GDM1 (cell line): ENCODE data around the gene POLR2M.

ENCODE experiments used
- DNase-seq: peaks from one replicate; lab custom pipeline; 2025; lab: John Stamatoyannopoulos, UW

POLR2M gene

DNA sequence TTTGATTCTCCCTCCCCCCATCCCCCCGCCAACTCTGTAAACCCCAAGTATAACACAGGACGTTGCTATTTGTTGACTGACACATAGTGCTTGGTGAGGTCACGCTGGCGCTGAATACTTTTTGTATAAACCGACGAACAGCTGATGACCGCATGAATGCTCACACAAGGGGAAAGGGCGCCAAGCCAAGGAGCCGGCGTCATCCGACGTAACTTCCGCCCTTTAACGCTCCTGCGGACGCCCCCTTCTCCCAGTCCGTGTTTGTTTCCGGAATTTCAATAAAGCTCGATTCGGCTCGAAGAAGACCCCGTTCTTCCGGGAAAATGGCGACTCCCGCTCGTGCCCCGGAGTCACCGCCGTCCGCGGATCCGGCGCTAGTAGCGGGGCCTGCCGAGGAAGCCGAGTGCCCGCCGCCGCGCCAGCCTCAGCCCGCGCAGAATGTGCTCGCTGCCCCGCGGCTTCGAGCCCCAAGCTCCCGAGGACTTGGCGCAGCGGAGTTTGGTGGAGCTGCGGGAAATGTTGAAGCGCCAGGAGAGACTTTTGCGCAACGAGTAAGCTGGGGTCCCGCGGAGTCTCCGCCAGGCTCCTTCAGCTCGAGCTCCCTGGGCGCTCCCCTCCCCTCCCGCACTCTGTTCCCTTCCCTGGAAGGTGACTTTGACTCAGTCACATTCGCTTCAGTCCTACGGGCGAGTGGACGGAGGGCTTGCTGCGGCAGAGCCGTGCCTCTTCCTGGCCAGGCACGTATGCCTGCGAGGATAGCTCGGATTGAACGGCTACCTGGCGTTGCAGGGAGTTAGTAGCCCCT is at the start of gene POLR2M:
TSS of gene POLR2M (plus strand) at position 310 of the 805 bp plus-strand sequence. CDS start at position 439, 129 bp downstream.
- DNase-seq, result peak; percentile 84

DNA sequence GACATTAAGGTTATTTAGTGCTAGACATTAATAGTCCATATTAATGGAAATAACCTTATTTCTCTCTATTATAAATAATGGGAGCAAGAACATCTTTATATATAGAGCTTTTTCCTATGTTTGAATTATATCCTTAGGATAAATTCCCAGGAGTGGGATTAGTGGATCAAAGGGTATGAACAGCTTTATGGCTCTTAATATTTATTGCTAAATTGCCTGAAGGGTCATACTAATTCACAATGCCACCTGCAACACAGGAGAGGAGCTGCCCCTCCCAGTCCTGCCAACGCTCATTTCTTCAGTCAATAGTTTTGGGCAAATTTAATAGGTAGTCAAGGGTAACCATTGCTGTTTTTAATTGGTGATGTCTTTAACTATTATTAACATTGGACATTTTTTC is 48.9 kb upstream of the POLR2M start:
- DNase-seq, result no peak

DNA sequence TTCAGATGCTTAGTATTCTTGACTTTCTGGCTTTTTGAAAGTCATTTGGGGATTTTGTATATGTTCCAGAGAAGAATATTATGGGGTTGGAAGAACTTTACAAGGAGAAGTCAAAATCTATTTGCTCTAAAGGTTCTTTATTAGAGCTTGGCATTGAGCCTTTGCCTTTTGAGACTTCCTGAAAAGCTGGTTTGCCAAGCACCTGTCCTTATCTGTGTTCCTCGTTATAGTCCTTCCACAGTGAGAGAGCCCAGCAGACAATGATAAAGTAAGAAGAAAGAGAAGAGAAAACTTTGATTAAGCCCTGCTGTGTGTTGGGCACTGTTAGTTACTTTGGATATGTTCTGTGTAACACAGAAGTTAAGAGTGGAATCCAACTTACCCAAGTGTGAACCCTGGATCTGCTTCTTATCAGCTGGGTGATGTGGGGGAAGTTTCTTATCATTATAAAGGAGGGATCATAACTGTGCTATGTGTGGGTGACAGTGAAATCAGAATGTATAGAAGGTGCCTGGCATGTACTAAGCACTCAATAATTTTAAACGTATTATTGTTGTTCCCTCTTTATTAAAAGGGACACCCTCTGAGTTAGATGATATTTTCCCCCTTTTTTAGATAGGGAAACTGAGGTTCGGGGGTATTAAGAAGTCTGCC is 44.3 kb upstream of the POLR2M start:
- DNase-seq, result no peak

DNA sequence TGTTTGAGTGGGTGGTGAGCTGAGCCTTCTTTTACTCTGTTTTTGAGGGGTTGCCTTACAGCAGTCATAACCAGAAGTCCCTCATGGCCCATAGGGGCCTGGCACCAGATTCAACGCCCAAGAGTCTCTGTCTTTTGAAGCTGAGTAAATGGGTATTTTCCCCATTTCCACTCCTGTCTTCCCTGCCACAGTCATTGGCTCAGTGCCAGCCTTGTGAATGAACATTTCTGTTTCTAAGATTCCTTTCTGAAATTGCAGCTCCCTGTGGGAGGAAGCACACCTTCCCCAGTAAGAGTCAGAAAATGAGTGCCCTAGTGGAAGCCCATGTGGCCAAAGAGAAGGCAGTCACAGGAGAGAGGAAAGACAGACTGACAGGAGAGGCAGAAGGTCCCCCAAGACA is 43.7 kb upstream of the POLR2M start:
- DNase-seq, result no peak

DNA sequence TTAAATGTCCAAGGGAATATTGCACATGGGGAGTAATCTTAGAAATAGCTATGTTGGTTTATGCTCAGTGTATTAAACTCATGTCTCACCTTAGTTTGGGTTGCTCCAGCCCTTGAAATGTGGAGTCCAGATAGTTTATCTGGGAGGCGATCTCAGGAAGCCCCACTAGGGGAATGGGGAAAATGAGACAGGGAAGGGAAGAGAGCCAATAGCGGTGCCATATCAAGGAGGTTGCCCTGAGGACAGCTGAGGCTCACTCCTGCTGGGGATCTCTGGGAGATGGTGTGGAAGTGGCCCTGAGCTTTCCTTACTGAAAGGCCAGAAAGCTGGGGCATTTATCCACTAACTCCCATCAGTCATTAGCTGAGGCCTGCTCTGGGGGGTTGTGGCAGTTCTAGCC is 43.3 kb upstream of the POLR2M start:
- DNase-seq, result no peak

DNA sequence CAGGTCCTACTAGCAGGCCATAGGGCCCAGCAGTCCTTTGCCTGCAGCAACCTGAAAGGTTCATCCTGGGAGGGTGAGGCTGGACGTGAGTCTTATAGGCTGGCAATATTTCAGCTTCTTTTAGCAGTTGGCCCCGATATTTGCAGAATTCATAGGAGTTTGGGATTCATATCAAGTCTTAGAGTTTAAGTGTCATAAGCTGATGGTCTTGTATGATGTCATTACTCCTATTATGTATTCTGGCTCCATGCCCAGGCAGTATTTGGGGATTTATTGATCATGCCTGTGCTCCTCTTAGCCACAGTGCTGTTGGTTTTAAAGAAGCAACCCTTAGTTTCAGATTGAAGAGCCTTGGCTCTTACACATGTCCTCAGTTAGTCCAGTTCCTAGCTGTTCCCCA is 41.3 kb upstream of the POLR2M start:
- no peak for DNase-seq

DNA sequence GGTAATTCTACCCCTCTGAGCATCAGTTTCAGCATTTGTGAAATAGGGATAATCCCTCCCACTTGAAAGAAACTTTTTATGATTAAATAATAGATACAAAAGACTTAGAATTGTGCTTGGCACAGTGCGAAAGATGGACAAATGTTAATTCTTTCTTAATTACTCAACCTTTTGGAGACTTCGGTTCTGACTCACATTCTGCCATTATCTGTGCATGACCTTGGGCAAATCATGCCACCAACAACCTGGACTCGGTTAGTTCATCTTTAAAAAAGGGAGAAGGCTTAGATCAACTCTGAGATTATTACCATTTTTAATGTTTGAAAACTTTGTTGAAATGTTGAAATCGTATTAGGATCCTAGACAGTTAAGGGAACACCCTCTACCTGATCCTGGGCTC is 40.6 kb upstream of the POLR2M start:
- no peak for DNase-seq

DNA sequence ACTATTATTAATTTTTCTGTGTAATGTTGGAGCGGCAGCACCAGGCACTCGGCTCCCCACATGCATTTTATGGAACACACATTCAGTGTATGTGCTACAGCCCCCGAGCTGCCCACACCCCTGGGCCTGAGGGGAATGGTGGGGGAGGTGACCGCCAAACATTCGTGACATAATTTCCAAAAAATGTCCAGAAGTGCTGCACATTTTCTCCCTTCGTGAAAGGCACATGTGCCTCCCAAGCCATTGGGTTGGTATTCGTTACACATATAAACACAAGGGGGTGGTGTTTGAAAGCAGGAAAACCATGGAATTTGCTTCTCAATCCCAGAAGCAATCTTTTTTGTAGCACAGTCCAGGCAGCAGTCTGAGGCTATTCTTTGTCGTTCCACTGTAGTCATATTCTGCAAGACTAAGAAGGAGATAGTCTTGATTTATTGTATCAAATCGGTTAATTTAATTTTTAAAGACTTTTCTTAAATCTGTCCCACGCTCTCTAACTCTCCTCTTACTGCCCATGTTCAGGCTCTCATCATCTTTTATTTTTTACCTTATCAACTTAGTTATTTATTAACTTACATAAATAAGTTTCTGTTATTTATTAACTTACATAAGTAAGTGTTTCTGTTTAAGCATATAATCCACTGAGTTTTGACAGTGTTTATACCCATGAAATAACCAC is 39.2 kb upstream of the POLR2M start:
- no peak for DNase-seq

DNA sequence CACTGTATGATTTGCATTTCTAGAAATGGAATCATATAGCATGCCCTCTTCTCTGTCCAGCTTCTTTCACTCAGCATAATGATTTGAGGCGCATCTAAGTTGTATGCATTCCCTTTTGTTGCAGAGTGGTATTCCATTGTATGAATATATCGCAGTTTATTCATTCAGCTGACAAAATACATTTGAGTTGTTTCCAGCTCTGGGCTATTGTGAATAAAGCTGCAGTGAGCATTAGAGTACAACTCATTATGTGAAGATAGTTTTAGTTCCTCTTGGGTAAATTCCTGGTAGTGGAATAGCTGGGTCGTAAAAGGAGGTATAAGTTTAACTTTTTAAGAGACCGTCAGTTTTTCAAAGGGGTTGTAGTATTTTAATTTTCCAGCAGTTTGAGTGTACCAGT is 38.5 kb upstream of the POLR2M start:
- DNase-seq, result no peak

DNA sequence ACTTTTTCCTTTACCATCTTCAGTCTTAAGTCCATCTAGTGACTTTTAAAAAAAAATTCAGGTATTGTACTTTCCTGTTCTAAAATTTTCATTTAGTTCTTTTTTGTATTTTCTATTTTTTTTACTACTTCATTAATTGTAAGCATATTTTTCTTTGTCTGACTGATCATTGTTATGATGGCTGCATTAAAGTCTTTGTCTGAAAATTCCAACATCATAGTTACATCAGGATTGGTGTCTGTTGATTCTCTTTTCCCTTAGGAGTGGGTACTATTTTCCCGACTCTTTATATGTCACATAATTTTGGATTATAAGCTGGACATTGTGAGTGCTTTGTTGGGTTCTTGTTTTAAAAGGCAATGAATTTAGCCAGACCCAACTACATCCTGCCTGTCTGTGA is 34.9 kb upstream of the POLR2M start:
- DNase-seq, result no peak

DNA sequence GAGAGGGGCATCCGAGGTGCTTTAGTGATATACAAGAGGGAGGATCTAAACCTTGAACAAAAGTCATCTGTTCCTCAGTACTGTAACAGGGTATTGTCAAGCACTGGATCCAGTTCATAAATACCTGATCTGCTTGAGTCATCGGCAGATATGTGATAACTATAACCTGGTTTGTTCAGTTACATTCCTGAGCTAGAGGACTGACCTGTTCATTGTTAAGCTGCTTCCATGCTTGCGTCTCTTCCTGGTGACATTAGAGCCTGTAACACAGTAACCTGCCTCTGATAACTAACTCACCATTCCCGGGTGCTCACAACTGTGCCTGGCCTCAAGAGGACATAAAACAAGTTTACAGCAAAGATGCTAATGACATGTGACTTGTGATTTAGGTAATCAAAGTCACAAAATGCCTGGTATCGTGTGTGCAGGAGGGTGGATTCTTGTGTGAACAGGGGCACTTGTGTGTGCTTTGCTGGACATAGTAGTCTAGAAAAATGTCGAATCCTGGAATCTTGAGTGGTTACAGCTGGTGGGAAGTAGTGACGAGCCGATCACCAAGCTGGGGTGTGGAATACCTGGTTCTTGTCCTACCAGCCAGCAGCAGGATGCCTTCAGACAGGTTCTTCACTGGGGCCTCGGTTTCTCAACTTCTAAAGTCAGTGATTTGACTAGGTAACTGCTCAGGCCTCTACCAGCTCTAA is 30.9 kb upstream of the POLR2M start:
- DNase-seq, result no peak

DNA sequence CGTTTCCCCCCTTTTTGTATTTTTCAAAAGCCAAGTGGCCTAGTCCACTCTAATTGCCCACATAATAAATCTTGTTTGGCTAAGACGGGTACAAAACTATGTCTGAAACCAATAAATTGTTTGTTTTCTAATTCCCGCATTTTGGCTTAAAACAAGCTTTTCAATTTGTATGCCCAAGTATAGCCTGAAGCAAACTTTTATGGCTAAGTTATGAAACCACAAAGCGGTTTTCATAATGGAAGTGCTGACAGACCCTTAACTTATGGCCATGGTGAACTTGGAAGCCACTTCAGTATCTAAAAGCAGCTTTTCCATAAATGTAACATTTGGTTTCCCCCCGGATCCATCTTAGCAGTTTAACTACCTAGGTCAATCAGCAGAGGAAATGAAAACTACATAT is 29.9 kb upstream of the POLR2M start:
- DNase-seq, result no peak

DNA sequence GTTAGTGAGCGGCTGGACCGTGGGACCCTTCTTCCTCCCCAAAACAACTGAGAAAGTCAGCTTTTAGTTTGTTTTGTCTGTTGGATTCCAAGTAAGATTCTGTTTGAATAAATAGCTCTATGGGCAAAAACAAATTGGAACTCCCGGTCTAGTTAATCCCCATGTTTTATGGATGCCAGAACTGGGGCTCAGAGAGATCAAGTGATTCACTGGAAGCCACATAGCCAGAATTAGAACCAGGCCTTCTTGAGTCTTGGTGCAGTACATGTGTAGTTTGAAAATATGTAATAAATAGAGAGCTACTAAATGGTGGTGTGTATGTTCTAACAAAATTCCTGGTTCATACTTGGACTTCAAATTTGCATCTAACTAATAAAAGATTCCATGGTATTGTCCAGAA is 29.3 kb upstream of the POLR2M start:
- DNase-seq, result no peak

DNA sequence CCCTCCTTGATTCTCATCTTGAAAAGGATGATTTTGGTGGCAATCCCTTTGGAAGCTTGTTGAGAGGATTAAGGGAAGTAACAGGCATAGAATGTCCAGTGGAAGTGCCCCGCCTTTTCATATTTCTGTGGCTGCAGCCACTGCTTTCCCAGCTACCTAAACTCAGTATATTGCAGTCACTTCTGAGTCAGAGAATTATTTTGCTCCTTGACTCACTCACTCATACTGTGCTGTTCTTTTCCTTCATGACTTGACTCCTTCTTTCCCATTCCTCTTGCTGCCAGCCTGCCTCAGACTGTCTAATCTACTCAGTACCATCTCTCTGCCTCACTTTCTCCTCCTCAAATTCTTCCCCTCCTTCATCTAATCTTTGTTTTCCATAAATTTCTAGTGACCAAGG is 26.5 kb upstream of the POLR2M start:
- DNase-seq, result no peak

DNA sequence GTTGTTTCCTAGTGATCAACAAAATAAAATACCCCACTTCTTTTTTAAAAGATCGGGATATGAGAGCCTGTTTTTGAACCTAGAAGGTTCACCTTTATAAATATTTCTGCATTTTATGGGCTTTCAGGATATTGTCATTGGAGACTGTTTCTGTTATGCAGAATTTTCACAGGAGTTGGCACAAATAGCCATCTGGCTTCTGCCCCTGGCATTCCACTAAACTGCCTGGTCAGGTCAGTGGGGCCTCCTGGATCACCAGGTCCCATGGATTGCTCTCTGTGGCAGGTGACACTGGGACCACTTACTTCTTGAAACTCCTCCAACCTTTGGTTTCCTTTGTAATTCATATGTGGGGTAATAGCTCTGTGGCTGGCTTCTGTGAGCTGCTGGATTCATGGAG is 25.5 kb upstream of the POLR2M start:
- DNase-seq, result no peak

DNA sequence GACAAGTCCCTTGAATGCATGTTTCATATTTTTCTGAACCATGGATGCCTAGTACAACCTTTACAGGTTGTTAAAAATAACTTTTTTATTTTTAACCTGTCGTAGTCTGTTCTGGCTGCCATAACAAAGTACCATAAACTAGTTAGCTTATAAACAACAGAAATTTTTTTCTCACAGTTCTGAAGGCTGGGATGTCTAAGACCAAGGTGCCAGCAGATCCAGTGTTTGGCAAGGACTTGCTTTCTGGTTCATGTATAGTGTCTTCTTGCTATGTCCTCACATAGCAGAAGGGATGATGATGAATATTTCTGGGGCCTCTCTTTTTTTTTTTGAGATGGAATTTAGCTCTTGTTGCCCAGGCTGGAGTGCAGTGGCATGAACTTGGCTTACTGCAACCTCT is 23.0 kb upstream of the POLR2M start:
- DNase-seq, result no peak

DNA sequence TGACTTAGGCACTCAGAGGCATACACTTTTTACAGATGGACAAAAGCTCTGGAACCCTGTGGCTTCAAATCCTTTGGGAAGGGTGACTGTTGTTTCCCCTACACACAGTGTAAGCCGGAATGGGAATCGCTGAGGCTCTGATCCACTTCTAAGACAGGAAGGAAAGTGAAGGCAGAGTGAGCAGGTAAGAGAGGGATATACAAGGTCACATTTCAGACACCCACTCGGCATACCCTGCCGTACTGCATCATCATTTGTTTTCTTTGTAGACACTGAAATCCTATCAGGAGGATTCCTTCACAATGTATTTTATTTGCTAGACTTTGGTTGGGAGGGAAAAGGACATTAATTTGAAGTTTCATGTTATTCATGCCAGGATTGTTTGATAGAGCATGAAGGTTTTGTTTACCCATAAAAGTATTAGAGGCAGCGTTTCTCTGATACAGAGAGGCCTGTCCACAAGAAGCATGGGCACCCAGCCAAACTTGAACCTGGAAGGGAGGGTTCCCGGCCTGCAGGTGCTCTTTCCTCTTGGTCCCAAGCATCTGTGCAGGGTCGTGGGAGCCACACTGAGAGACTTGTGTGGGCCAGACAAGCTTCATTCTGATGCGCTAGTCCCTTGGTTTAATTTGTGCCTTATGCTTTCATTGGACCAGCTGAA is 21.9 kb upstream of the POLR2M start:
- DNase-seq, result no peak

DNA sequence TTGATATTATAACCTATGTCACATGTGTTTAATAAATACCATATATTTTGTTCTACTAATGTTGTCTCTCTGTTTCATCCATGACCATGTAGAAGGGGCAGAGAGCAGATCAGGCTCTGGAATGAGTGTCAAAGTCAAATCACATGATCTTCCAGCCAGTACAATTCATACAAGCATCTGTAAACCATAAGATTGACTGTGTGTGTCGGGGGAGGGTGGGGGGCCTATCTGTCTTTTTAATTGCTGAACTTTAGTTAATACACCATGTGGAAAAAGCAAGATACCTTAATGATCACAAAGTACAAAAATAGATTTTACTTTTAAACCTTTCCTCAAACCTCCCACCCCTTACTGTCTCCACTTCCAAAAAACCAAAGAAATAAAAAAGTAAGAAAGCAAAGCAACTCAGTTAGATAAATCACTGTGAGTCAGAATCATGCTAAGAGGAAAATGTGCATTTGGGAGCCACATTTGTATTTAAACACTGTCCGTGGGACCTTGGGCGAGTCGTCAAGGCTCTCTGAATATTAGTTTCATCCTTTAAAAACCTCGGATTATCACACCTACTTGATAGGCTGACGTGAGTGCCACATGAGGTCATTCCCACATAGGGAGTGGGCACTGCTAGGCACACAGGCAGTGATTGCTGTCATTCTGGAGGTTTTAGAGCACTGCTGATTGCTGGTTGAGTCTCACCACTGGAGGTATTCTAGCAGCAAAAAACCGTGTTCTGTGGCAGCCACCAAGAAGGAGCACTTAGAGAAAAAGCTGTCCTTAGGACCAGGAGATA is 21.0 kb upstream of the POLR2M start:
- DNase-seq, result no peak

DNA sequence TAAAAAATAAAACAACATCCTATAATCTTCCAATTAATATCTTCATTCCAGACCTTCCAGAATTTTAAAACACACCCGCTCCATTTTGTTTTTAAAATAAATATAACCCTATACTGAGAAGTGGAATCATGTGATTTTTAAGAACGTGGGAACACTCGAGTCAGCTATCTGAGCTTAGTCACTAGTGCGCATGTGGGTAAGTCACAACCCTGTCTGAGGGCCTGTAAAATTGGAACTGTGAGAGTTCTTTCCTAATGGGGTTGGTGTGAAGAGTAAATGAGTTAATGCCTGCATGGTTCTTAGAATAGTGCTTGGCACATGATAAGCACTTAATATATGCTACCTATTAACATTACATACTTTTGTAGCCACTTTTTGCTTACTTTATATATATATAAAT is 19.9 kb upstream of the POLR2M start:
- DNase-seq, result no peak

DNA sequence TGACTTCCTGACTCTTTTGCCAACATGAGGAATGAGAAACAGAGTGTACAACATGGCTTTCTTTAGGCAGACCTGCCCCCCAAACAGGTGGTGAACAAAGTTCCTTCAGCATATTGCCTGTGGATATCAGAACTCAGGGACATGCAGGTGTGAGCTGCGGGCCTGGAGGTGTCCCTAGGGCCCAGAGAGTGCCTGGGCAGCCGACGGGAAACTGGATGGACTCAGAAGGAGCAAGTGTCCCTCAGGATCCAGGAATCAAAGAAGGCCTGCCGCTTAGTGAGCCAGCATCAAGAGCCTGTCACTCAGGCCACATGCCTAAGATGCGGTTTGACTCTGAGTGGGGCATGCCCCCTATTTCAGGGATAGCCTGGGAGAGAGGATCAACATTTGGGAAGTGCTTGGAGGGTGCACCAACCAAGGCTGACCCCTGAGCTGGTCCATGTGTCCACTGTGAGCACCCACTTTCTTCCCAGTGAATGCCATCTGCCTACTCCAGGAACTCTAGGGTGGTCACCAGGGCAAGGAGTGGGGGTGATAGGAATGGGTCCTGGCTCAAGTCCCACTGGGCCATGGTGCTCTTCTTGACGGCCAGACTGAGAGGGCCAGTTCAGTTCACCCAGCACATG is 16.1 kb upstream of the POLR2M start:
- no peak for DNase-seq

DNA sequence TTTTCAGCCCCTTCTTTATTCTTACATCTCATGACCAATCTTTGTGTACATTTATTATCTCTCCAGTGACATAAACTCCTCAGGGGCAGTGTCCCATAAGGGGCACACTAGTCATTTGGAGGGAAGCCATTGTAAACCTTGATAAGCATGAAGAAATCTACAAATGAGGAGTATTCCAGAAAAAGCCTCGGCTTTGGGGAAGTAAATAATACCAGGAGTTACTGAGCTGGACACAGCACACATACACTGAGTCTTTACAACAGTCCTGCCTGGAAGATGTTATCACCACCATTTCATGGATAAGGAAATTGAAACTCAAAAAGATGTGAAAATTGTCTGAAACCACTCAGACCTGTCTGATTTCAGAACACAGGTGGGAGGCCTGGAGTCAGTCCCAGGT is 15.4 kb upstream of the POLR2M start:
- no peak for DNase-seq
